ENCODE data around the gene ANO4. TPM values are rescaled to one million over a fixed set of nuclear protein-coding genes. Genes with fewer than 3 reads are reported as not detected.

Gene ANO4
- total RNA-seq, 1 experiment from 2014 or later: 7.0 TPM

DNA sequence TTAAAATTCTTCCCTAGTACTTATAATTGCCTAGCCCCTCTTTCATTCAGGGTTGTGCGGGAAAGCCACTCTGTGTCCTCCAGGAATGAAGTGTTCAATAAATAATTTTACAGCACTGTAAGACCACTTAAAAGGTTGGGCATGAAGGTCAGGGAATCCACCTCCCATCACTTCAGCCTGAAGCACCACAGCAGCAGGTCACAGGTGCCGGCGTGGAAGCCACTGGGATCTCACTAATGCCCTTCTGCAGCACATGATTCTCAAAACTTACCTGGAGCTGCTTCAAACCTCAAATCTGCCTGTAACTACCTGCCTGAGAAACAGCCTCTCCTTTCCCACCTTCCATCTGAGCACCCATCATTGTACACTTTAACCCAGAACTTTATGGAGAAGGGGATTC is 159.5 kb downstream of the ANO4 start:
- DNase-seq: no peak
- Histone ChIP-seq H3K36me3 (no peaks in the 10 kb centered on the region), H3K4me3 (no peak overlapping the region)

DNA sequence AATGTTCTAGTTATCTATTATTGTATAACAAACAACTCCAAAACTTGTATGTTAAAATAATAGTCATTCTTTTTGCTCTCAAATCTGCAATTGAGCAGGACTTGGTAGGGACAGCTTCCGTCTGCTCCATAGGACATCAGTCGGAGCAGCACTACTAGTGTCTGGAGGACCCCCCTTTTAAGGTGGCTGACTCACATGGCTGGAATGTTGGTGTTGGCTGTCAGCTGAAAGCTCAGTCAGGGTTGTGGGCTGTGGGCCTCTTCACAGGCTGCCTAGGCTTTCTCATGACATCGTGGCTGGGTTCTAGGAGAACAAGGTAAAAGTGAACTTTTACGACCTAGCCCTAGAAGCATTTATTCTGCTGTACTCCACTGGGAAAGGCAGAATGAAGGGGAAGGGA is 160.6 kb downstream of the ANO4 start:
- H3K9me3 ChIP-seq: no peaks in the 10 kb centered on the region
- no peaks in the 10 kb centered on the region for H3K36me3 ChIP-seq
- H3K27me3 ChIP-seq: no peaks in the 10 kb centered on the region
- no peak overlapping the region for H3K4me3 ChIP-seq
- DNase-seq: peak; percentile 39

More for the DNA sequence above, 159.5 kb downstream of the ANO4 start:
- Histone ChIP-seq H3K9me3 (no peaks in the 10 kb centered on the region), H3K27me3 (no peaks in the 10 kb centered on the region)

DNA sequence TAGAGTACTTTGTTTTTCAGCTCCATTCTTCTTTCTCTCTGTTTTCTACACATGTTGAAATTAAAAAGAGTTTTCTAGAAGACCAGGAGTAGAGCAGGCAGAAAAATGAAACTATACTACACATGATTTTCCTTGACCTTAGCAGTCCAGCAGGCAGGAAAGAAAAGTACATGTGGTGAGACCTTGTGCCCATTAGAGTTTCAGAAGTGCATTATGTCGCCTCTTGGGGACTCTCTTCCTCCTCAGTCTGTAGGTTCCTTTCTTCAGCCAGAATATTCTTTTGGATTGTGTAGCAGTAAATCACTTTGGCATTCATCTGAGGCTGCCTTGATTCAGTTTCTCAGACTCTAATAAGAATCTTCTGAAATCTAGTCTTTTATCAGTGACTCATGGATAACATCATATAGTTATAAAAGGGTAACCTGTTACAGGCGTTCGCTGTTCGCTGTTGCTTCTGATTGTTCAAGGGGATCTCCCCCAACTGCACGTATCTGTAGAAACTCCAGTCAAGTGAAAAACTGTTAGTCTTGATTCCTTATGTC is 161.8 kb downstream of the ANO4 start:
- Histone ChIP-seq H3K36me3 (no peaks in the 10 kb centered on the region), H3K9me3 (no peaks in the 10 kb centered on the region), H3K4me3 (no peak overlapping the region), H3K27me3 (no peaks in the 10 kb centered on the region)
- no peak for DNase-seq

DNA sequence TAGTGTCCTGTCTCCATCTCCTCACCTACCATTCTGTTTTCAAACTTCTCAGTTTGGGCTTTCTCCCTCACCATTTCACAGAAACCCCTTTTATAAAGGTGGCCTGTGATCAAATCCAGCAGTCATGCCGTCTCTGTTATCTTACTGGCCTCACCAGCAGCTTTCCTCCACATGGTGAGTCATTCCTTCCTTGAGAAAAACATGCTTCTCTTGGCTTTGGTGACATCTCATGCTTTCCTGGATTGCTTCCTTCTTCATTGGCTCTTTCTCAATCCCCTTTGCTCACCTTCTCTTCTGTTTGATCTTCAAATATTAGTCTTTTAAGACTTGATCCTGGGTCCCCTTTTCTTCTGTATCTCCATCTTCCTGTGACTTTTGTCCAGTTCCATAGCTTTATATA is 164.9 kb downstream of the ANO4 start:
- no peaks in the 10 kb centered on the region for H3K9me3 ChIP-seq
- DNase-seq: no peak
- H3K36me3 ChIP-seq: no peaks in the 10 kb centered on the region
- H3K27me3 ChIP-seq: no peaks in the 10 kb centered on the region
- no peak overlapping the region for H3K4me3 ChIP-seq

DNA sequence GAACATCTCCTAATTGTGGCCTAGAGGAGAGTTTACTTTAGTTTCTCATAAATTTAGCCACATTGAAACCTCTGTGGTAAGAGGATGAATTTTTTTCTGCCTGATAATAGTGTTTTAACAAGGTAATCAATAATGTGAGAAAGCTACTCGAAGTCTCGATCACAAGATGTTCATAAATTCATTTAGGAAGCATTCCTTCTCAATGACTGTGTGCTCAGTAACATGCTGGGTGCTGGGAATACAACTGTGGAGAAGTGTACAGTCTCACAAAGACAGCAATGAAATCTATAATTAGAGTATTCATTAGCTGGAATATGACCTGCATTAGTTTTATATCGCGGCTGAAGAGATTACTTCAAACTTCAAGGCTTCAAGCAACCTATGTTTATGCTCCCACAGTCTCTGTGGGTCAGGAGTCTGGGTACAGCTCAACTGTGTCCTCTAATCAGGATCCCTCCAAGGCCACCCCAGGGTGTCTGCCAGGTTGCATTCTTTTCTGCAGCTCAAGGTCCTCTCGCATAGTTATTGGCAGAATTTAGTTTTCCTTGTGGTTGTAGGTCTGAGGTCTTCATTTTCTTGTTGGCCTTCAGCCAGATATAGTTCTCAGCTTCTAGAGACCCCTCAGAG is 167.6 kb downstream of the ANO4 start:
- DNase-seq: no peak
- Histone ChIP-seq H3K4me3 (no peak overlapping the region), H3K27me3 (no peaks in the 10 kb centered on the region), H3K36me3 (no peaks in the 10 kb centered on the region), H3K9me3 (no peaks in the 10 kb centered on the region)

DNA sequence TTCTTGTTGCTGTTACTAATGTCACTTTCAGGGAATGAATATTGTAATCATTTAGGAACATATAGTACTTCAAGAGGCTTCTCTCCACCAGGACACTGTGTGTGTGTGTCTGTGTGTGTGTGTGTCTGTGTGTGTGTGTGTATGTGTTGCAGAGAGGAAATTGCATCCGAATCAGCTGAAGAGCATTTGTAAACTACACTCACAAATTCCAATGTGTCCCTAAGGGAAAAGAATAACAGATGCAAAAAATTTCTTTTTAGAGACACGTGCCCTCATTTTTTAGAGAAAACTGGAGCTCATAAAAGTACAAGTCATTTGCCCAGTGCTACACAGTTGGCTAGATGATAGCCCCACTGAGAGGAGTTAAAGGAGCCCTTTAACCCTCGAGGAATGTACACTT is 168.8 kb downstream of the ANO4 start:
- Histone ChIP-seq H3K9me3 (no peaks in the 10 kb centered on the region), H3K27me3 (no peaks in the 10 kb centered on the region), H3K4me3 (no peak overlapping the region), H3K36me3 (no peaks in the 10 kb centered on the region)
- DNase-seq: no peak

DNA sequence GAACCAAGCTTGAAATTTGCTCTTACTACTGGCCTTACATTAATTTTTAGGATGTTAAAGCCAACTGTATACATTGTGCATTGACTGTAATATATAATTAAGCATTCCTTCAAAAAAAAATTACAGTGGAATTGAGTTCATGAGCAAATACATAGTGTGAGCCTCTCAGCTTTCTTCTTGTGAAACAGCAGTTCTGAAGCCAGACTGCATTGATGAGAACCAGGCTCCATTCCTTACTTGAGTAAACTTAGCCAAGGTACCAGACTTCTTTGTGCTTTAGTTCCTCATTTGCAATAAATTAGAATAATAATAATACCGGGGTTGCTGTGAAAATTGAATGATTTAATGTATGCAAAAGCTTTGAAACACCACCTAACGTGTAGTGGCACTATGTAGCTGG is 169.5 kb downstream of the ANO4 start:
- Histone ChIP-seq H3K27me3 (no peaks in the 10 kb centered on the region), H3K4me3 (no peak overlapping the region), H3K36me3 (no peaks in the 10 kb centered on the region), H3K9me3 (no peaks in the 10 kb centered on the region)
- DNase-seq: no peak

DNA sequence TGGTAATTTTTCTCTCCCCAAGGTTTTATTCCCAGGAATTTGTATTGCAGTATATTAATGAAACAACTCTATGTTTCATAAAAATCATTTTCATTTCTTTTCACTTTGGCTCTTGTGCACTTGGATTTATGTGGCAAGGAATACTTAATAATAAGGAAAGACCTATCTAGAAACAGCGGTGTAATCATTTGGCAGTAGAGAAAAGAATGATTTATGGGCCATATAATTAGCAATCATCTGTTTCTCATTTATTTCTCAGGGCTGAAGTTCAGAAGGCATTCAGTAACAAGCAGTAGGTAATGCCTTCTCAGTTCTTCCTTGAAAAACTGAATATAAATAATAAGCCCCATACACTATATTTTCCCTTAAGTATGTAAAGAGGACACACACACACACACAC is 172.6 kb downstream of the ANO4 start:
- H3K36me3 ChIP-seq: no peaks in the 10 kb centered on the region
- no peak for DNase-seq
- no peaks in the 10 kb centered on the region for H3K9me3 ChIP-seq
- no peaks in the 10 kb centered on the region for H3K27me3 ChIP-seq
- H3K4me3 ChIP-seq: no peak overlapping the region

DNA sequence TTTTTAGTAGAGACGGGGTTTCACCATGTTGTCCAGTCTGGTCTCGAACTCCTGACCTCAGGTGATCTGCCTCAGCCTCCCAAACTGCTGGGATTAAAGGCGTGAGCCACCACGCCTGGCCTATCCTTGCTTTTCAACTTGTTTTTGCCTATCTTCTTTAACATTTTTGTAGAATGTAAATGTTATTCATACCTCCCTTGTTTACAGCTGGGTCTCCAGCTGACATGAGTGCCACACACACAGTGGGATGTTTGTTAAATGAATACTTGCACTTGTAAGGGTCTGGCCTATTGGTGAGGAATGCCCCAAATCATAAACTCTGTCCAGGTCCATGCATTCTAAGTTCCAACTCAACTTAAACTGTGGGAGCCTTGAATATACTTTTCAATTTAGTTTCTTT is 176.3 kb downstream of the ANO4 start:
- Histone ChIP-seq H3K36me3 (no peaks in the 10 kb centered on the region), H3K4me3 (no peak overlapping the region), H3K9me3 (no peaks in the 10 kb centered on the region), H3K27me3 (no peaks in the 10 kb centered on the region)
- DNase-seq: no peak

DNA sequence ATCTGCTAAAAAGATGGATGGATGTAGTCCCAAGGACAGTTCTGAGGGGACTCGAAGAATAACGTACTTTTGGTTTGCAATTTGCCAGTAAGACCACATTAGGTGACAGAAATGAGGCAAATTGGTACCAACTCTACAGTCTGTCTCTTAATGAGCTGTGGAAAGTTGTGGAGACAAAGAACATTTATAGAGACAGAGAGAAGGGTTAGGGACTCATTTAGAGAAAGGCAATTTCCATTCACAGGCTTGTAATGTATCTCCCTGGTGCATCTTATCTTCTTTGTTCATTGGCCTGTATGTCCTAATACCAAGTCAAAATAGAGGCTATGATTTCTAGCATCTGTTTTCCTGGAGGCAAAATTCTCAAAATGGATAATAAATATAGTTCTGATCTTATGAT is 177.5 kb downstream of the ANO4 start:
- Histone ChIP-seq H3K4me3 (no peak overlapping the region), H3K36me3 (no peaks in the 10 kb centered on the region), H3K27me3 (no peaks in the 10 kb centered on the region), H3K9me3 (no peaks in the 10 kb centered on the region)
- DNase-seq: no peak

DNA sequence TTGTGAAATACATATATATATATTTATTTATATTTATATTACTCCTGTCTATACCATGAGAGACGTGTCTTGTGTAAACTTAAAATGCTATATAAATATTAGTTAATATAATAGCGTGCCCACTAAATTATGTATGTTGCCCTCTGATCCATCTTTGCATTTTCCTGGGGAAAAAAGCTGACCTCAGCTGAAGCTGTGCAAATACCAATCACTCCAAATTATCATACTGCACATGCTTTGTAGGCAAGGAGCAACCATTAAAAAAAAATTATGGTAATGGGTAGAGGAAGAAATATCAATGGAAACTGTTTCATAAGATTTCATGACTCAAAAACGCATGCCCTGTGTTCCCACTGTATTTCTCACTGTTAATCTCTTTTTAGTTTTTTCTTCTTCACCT is 179.8 kb downstream of the ANO4 start:
- H3K27me3 ChIP-seq: no peaks in the 10 kb centered on the region
- H3K4me3 ChIP-seq: no peak overlapping the region
- H3K9me3 ChIP-seq: no peaks in the 10 kb centered on the region
- no peak for DNase-seq
- H3K36me3 ChIP-seq: no peaks in the 10 kb centered on the region

DNA sequence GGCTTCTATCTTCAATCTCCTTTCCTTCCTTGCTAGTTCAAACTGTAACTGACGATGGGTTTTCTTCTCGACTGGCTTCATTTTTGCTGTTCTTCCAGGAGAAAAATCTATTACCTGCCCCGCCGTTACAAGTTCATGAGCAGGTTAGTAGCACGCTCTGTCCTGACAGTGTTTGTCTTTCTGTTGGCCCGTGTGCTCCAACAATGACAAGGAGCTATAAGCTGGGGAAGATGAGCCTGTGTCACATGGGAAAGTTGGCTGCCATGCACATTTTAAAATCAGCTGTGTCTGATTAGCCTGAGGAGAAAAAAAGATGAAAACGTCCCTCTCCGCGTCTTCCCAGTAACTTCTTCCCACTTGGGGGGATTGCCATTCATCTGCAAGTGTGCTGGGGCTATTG is 180.2 kb downstream of the ANO4 start:
- Histone ChIP-seq H3K27me3 (no peaks in the 10 kb centered on the region), H3K4me3 (no peak overlapping the region), H3K36me3 (no peaks in the 10 kb centered on the region), H3K9me3 (no peaks in the 10 kb centered on the region)
- DNase-seq: no peak

DNA sequence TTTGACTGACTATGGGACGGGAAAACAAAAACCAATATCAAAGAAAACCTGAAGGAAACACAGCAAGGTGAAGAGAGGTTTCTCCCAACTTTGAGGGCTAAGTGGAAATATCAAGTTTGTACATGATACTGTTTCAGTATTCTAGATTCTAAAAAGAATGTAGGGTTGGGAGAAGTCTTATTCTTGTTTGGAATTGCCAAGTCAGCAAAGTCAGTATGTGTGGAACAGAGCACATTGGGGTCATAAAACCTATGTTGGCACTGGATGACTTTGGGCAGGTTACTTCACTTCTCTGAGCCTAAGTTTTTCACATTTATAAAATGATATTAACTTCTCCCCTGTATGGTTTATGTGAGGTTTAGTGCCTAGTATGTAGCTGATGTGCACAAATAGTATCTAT is 182.2 kb downstream of the ANO4 start:
- Histone ChIP-seq H3K9me3 (no peaks in the 10 kb centered on the region), H3K36me3 (no peaks in the 10 kb centered on the region), H3K4me3 (no peak overlapping the region), H3K27me3 (no peaks in the 10 kb centered on the region)
- DNase-seq: no peak

DNA sequence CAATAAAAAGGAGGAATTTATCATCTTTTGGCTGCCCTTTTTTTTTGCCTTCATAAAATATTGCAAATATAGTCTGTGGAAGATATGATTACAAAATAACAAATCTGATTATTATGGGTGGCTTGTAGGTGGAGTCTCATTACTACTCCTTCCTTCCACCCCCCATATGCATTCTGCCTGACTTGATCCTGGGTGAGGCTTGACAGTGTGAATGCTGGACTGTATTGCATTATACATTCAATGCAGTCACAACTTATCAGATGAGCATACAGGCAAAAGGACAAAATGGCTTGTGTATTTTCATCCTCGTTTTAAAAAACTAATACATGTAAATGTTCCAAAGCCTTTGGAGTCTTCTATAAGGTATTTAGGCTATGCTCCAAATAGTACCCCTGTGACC is 186.3 kb downstream of the ANO4 start:
- Histone ChIP-seq H3K27me3 (no peaks in the 10 kb centered on the region), H3K9me3 (no peaks in the 10 kb centered on the region), H3K36me3 (no peaks in the 10 kb centered on the region), H3K4me3 (no peak overlapping the region)
- no peak for DNase-seq

DNA sequence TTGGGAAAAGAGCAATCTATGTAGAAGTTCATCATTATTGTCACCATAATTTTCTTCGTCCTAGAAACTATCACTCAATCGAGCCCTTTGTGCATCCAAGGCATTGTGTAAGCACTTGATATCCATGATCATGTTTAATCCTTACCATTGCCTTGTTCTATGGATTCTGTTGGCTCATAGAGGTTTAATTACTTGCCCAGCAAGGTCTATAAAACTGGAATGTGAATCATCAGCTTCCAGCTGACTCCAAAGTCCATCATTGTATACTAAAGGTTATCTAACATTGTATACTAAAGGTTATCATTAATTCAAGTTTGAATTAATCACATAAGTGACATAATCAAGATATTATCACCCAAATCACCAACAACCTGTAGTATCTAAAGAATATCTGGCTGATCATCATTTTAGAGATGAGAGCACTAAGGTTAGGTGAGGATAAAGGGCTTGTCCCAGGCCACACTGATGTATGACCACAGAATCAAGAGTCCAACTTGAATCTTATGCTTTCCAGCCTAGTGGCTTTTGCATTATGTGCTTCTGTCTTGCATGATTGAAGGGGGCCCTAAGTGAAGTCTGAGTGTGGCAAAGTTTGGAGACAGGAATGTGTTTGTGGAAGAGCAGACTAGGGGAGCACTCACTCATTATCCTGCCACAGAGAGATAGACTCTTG is 188.1 kb downstream of the ANO4 start:
- Histone ChIP-seq H3K9me3 (no peaks in the 10 kb centered on the region), H3K36me3 (no peaks in the 10 kb centered on the region), H3K4me3 (no peak overlapping the region), H3K27me3 (no peaks in the 10 kb centered on the region)
- no peak for DNase-seq

DNA sequence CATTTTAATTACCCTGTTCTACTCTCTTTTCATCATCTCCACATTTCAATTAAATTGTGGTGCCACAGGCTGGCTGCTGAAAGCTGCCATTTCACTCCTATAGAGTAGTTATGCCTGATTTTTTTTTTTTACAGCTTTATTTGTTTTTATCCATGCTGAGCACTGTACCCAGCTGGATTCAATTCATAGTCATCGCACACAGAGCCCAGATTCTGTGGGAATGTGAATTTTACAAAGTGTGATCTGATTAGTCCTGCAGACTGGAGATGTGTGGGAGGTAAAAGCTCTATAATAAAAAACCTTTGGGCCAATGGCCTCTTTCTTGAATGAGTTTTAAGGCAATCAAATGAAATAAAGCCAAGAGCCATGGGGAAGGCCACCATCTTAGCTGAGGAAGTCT is 190.2 kb downstream of the ANO4 start:
- Histone ChIP-seq H3K36me3 (no peaks in the 10 kb centered on the region), H3K27me3 (no peaks in the 10 kb centered on the region), H3K4me3 (no peak overlapping the region), H3K9me3 (no peaks in the 10 kb centered on the region)
- DNase-seq: no peak

DNA sequence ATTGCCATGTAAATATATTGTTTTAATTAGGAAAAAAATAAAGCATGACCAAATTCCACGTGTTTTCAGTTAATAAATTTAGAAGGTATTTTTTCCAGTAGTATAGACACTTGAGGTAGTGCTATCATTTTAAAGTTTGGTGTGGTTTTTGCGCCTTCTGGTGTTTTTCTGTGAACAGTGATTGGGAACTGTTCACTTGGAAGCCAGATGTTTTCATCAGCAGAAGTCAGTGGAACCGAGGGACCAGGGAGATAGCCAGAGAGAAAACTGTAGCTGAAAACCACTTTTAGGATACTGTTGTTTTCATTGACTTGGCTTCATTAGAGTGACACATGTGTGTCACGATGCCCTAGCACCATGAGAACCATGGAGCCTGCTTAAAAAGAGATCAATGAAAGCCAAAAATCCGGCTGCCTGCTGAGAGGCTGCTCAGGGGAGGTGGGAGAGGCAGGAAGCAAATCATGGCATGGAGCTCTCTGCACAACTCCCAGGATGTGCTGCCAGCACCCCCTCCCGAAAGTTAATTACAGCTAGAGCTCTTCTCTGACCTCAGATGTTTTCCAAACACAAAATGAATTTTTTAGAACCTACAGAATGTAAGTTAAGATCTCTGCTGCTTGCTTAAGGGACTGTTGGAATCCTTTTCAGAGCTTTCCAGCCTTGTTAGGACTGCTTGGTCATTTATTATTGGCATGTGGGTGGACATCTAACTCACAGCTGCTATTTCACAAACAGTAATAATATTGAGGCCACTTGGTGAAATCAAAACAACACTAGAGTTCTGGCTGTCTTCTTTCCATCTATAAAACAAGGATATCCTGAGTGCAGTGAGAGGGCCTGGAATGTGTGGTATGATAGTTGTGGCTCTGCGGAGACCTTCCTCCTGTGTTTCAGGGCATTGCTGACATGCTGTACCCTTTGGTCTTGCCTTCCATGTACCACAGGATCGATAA is 192.3 kb downstream of the ANO4 start:
- Histone ChIP-seq H3K4me3 (no peak overlapping the region), H3K27me3 (no peaks in the 10 kb centered on the region), H3K9me3 (no peaks in the 10 kb centered on the region), H3K36me3 (no peaks in the 10 kb centered on the region)
- peak; percentile 42 for DNase-seq
